Loucy (cell line): ENCODE results near the gene MICALL1.

Source experiments
- EZH2phosphoT487 ChIP-seq: fragments of 200-600 bp; IDR thresholded peaks from 2 replicates; pipeline ENCODE4 v1.6.1; 2018; ENCODE audit warnings: antibody characterized with exemption, mild to moderate bottlenecking, moderate library complexity, borderline replicate concordance
- TF ChIP-seq, protein P1 (sequence below): fragments of 200-600 bp; sonication (generic); conservative IDR thresholded peaks from 2 replicates; pipeline ENCODE4 v1.5.1; 2014; ENCODE audit warnings: mild to moderate bottlenecking, antibody characterized with exemption, low read length

DNA sequence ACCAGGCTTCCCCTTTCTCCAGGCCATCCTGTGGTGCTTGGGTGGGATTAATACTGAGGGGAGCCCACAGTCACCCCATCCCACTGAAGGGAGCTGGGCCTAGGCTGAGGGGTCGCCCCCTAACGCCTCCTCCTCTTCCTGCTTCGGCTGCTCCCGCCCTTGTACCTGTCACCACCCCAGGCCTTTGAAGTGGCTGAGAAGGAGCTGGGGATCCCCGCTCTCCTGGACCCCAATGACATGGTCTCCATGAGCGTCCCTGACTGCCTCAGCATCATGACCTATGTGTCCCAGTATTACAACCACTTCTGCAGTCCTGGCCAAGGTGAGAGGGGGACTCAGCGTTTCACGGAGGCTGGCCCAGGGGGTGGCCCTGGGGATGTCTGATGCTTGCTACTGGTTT lies 6.1 kb downstream of the MICALL1 start:
- TF ChIP-seq, protein P1, sequence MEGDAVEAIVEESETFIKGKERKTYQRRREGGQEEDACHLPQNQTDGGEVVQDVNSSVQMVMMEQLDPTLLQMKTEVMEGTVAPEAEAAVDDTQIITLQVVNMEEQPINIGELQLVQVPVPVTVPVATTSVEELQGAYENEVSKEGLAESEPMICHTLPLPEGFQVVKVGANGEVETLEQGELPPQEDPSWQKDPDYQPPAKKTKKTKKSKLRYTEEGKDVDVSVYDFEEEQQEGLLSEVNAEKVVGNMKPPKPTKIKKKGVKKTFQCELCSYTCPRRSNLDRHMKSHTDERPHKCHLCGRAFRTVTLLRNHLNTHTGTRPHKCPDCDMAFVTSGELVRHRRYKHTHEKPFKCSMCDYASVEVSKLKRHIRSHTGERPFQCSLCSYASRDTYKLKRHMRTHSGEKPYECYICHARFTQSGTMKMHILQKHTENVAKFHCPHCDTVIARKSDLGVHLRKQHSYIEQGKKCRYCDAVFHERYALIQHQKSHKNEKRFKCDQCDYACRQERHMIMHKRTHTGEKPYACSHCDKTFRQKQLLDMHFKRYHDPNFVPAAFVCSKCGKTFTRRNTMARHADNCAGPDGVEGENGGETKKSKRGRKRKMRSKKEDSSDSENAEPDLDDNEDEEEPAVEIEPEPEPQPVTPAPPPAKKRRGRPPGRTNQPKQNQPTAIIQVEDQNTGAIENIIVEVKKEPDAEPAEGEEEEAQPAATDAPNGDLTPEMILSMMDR = no peak
- no peak for TF ChIP-seq EZH2phosphoT487
